GM23338 (cell line): Measurements from ENCODE around the gene BIRC3. TPM values are rescaled to one million over a fixed set of nuclear protein-coding genes. Genes with fewer than 3 reads are reported as not detected.
A peak's percentile ranks its signal among the peaks of the same experiment; 100 is the strongest.

Source experiments
- ATAC-seq: fragments of 200-7000 bp; cut with Tn5 transposase; 3 replicates; pipeline ENCODE4 v1.9.1; 2020
- DNase-seq: peaks from one replicate; pipeline ENCODE4 v3.0.0-alpha.2; 2015; ENCODE audit warnings: low spot score
- H2AFZ ChIP-seq: fragments of 200-600 bp; sonication (generic); 2 replicates; pipeline ENCODE4 v1.8.0; 2016; ENCODE audit warnings: antibody characterized with exemption, mild to moderate bottlenecking, moderate library complexity
- H3F3A ChIP-seq: fragments of 200-600 bp; sonication (generic); replicated peaks from 2 replicates; pipeline ENCODE4 v1.8.0; 2017; ENCODE audit warnings: antibody characterized with exemption, mixed run types, low read depth
- H3K27ac ChIP-seq: fragments of 200-600 bp; sonication (generic); 2 replicates; pipeline ENCODE4 v1.6.1; 2016; ENCODE audit warnings: low read depth
- H3K27me3 ChIP-seq: fragments of 200-600 bp; sonication (generic); 2 replicates; pipeline ENCODE4 v1.8.0; 2016; ENCODE audit warnings: mild to moderate bottlenecking, mixed run types, moderate library complexity; ENCODE audit not compliant: insufficient read depth
- H3K36me3 ChIP-seq: fragments of 200-600 bp; sonication (generic); 2 replicates; pipeline ENCODE4 v1.8.0; 2016; ENCODE audit warnings: mild to moderate bottlenecking; ENCODE audit not compliant: insufficient read depth
- H3K4me1 ChIP-seq: fragments of 200-600 bp; sonication (generic); 2 replicates; pipeline ENCODE4 v1.8.0; 2016; ENCODE audit warnings: mild to moderate bottlenecking, moderate library complexity; ENCODE audit not compliant: insufficient read depth
- H3K4me2 ChIP-seq: fragments of 200-600 bp; sonication (generic); 2 replicates; pipeline ENCODE4 v1.7.1; 2017; ENCODE audit warnings: mixed run types
- H3K4me3 ChIP-seq: fragments of 200-600 bp; sonication (generic); 2 replicates; pipeline ENCODE4 v1.6.1; 2016; ENCODE audit warnings: mixed run types
- H3K79me2 ChIP-seq: fragments of 200-600 bp; sonication (generic); replicated peaks from 2 replicates; pipeline ENCODE4 v1.8.0; 2017; ENCODE audit warnings: mild to moderate bottlenecking; ENCODE audit not compliant: insufficient read depth
- H3K9me2 ChIP-seq: fragments of 200-600 bp; sonication (generic); 2 replicates; pipeline ENCODE4 v1.8.0; 2017; ENCODE audit not compliant: insufficient read depth
- H4K20me1 ChIP-seq: fragments of 200-600 bp; sonication (generic); replicated peaks from 2 replicates; pipeline ENCODE4 v1.8.0; 2017; ENCODE audit warnings: mild to moderate bottlenecking; ENCODE audit not compliant: insufficient read depth
- H3K27ac Mint-ChIP-seq: 2 replicates; pipeline ENCODE4 v1.8.0; 2020; ENCODE audit warnings: inconsistent platforms, mild to moderate bottlenecking, moderate library complexity, mixed read lengths
- H3K27me3 Mint-ChIP-seq: 3 replicates; pipeline ENCODE4 v1.8.0; 2022; ENCODE audit warnings: low read depth, mild to moderate bottlenecking, moderate library complexity, mixed read lengths, inconsistent platforms; ENCODE audit not compliant: insufficient read depth, poor library complexity
- H3K36me3 Mint-ChIP-seq: 3 replicates; pipeline ENCODE4 v1.8.0; 2021; ENCODE audit warnings: low read depth, mild to moderate bottlenecking, inconsistent platforms, moderate library complexity, mixed read lengths
- H3K4me1 Mint-ChIP-seq: 3 replicates; pipeline ENCODE4 v1.8.0; 2020; ENCODE audit warnings: mild to moderate bottlenecking, inconsistent platforms, mixed read lengths
- H3K4me3 Mint-ChIP-seq: 3 replicates; pipeline ENCODE4 v1.8.0; 2021; ENCODE audit warnings: moderate library complexity, mild to moderate bottlenecking, inconsistent platforms, mixed read lengths
- H3K9me3 Mint-ChIP-seq: 3 replicates; pipeline ENCODE4 v1.8.0; 2020; ENCODE audit warnings: moderate library complexity, mild to moderate bottlenecking, inconsistent platforms, mixed read lengths
- EZH2 ChIP-seq: fragments of 200-600 bp; sonication (generic); IDR thresholded peaks from one replicate; pipeline ENCODE4 v1.8.0; 2017; ENCODE audit warnings: antibody characterized with exemption, mild to moderate bottlenecking, low read depth; ENCODE audit not compliant: unreplicated experiment
- JUNB ChIP-seq: IDR thresholded peaks from one replicate; pipeline ENCODE4 v1.6.1; 2016; ENCODE audit warnings: antibody characterized with exemption; ENCODE audit not compliant: unreplicated experiment
- POLR2AphosphoS5 ChIP-seq: IDR thresholded peaks from 2 replicates; pipeline ENCODE4 v1.6.1; 2016; ENCODE audit warnings: antibody characterized with exemption, low read depth
- STAT1 ChIP-seq: IDR thresholded peaks from one replicate; pipeline ENCODE4 v1.6.1; 2016; ENCODE audit warnings: antibody characterized with exemption; ENCODE audit not compliant: unreplicated experiment
- ZNF331 ChIP-seq: fragments of 250-450 bp; sonication (Bioruptor Pico); IDR thresholded peaks from 2 replicates; pipeline ENCODE4 v1.5.0; 2020; ENCODE audit warnings: low read depth, mild to moderate bottlenecking, moderate library complexity
- polyA plus RNA-seq: library from polyadenylated mRNA; unstranded; fragments of >200 nt; fragmentation: Nextera tagmentation; extraction: Ambion mirVana; gene quantifications from 2 replicates; pipeline ENCODE4 v1.2.1, GENCODE V29; 2016
- total RNA-seq: library from RNA; depleted of rRNA; stranded (reverse); fragments of >200 nt; shearing (Covaris generic); gene quantifications from 2 replicates; pipeline ENCODE4 v1.2.3, GENCODE V29; 2014
- TF ChIP-seq, protein P1 (sequence below): fragments of 250-450 bp; sonication (Bioruptor Pico); IDR thresholded peaks from 2 replicates; pipeline ENCODE4 v1.5.0; 2020; ENCODE audit warnings: mild to moderate bottlenecking, moderate library complexity
- TF ChIP-seq, protein P2 (sequence below): IDR thresholded peaks from 2 replicates; pipeline ENCODE4 v1.6.1; 2016; ENCODE audit warnings: antibody characterized with exemption
- TF ChIP-seq, protein P3 (sequence below), 2 experiments: fragments of 200-600 bp in 1 of 2; sonication (generic) in 1 of 2; conservative IDR thresholded peaks; 2 replicates each; pipeline versions ENCODE4 v1.5.1 to v1.6.1; 2016 to 2017; ENCODE audit warnings: antibody characterized with exemption in 2 of 2, low read depth in 2 of 2, mild to moderate bottlenecking in 2 of 2, moderate library complexity in 1 of 2

The BIRC3 gene
- total and polyA plus RNA-seq, 2 experiments from 2014 or later = 0.03 TPM; not detected in 1

DNA sequence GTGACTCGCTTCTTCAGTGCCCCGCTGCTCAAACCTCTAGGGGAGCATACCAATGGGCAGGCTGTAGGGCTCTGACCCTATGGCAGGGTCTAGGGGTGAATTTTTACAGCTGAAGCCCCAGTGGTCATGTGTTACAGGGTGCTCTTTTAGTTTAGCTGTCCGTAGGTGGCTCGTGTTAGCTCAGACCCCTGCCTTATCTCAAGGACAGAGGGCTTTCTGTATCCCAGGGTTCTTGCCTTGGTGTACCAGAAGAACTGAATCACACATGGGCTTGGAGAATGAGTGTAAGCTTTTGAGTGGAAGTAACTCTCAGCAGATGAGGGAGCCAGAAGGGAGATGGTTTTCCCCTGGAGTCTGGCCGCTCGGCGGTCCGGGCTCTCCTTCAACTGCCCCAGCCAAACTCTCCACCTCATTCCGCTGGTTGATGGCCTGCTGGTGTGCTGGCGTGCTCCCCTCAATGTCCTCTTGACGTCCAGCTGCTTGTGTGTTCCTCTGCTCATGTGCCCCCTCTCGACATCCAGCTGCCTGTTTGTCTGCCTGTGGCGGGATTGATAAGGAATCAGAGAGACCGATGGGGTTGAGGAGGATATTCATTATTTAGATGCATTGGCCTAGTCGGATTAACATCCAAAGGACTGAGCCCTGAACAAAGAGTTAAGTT is 67.3 kb downstream of the BIRC3 start:
- H3K27ac Mint-ChIP-seq = no peak overlapping the region
- no peak overlapping the region for H3K27ac ChIP-seq
- H3K4me3 Mint-ChIP-seq = no peak overlapping the region

DNA sequence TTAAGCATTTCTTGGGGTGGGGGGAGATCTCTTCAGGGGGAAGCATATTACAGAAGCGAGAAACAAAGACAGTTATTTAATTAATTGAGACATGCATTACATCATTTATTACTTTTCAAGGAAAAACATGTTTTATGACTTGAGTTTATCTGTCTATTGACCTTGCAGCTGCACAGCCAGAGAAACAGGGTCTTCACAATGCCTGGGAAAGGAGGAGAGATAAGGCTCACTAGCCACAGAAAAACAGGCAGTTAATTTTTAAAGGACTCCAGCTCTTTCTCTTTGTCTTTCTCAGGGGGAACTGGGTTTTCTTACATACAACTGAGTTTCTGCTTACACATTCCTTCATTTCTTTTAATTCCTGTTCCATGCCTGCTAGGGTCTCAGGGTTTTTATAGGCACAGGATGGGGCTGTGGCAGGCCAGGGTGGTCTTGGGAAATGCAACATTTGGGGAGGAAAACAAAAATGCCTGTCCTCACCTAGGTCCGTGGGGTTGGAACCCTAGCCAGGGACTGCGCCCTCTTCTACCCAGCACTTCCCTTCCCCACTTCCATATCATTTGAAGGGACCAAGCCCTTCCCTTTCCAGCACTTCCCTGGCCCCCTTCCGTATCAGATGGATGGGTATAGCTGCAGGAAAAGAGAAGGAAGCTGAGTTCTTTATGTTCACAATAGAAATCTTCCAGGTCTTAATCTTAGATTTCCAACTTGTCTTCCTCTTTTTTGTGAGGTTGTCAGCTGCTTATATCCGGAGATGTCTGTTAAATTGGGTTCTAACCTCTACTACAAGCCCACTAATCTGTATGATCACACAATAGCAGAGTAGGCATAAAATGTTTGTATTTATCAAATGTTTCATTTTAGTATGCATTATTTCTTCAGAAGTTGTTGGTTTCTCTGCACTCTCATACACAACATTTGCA is 68.1 kb downstream of the BIRC3 start:
- no peak overlapping the region for H3K4me3 Mint-ChIP-seq
- H3K36me3 ChIP-seq = no peaks in the 10 kb centered on the region
- H3K36me3 Mint-ChIP-seq = peaks cover 7% of the 10 kb centered on the region; the same call in 2 of the 3 replicates
- TF ChIP-seq EZH2 (no peak), STAT1 (no peak), ZNF331 (CRISPR knock-in tag) (no peak), POLR2AphosphoS5 (no peak), JUNB (no peak)
- TF ChIP-seq, protein P1, sequence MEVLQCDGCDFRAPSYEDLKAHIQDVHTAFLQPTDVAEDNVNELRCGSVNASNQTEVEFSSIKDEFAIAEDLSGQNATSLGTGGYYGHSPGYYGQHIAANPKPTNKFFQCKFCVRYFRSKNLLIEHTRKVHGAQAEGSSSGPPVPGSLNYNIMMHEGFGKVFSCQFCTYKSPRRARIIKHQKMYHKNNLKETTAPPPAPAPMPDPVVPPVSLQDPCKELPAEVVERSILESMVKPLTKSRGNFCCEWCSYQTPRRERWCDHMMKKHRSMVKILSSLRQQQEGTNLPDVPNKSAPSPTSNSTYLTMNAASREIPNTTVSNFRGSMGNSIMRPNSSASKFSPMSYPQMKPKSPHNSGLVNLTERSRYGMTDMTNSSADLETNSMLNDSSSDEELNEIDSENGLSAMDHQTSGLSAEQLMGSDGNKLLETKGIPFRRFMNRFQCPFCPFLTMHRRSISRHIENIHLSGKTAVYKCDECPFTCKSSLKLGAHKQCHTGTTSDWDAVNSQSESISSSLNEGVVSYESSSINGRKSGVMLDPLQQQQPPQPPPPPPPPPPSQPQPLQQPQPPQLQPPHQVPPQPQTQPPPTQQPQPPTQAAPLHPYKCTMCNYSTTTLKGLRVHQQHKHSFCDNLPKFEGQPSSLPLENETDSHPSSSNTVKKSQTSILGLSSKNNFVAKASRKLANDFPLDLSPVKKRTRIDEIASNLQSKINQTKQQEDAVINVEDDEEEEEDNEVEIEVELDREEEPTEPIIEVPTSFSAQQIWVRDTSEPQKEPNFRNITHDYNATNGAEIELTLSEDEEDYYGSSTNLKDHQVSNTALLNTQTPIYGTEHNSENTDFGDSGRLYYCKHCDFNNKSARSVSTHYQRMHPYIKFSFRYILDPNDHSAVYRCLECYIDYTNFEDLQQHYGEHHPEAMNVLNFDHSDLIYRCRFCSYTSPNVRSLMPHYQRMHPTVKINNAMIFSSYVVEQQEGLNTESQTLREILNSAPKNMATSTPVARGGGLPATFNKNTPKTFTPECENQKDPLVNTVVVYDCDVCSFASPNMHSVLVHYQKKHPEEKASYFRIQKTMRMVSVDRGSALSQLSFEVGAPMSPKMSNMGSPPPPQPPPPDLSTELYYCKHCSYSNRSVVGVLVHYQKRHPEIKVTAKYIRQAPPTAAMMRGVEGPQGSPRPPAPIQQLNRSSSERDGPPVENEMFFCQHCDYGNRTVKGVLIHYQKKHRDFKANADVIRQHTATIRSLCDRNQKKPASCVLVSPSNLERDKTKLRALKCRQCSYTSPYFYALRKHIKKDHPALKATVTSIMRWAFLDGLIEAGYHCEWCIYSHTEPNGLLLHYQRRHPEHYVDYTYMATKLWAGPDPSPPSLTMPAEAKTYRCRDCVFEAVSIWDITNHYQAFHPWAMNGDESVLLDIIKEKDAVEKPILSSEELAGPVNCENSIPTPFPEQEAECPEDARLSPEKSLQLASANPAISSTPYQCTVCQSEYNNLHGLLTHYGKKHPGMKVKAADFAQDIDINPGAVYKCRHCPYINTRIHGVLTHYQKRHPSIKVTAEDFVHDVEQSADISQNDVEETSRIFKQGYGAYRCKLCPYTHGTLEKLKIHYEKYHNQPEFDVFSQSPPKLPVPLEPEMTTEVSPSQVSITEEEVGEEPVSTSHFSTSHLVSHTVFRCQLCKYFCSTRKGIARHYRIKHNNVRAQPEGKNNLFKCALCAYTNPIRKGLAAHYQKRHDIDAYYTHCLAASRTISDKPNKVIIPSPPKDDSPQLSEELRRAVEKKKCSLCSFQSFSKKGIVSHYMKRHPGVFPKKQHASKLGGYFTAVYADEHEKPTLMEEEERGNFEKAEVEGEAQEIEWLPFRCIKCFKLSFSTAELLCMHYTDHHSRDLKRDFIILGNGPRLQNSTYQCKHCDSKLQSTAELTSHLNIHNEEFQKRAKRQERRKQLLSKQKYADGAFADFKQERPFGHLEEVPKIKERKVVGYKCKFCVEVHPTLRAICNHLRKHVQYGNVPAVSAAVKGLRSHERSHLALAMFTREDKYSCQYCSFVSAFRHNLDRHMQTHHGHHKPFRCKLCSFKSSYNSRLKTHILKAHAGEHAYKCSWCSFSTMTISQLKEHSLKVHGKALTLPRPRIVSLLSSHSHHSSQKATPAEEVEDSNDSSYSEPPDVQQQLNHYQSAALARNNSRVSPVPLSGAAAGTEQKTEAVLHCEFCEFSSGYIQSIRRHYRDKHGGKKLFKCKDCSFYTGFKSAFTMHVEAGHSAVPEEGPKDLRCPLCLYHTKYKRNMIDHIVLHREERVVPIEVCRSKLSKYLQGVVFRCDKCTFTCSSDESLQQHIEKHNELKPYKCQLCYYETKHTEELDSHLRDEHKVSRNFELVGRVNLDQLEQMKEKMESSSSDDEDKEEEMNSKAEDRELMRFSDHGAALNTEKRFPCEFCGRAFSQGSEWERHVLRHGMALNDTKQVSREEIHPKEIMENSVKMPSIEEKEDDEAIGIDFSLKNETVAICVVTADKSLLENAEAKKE (CRISPR knock-in tag) = no peak

More for the DNA sequence above, 67.3 kb downstream of the BIRC3 start:
- H3K36me3 ChIP-seq = no peaks in the 10 kb centered on the region
- no peaks in the 10 kb centered on the region for H3K79me2 ChIP-seq
- H3K27me3 ChIP-seq = no peaks in the 10 kb centered on the region
- TF ChIP-seq, protein P2, sequence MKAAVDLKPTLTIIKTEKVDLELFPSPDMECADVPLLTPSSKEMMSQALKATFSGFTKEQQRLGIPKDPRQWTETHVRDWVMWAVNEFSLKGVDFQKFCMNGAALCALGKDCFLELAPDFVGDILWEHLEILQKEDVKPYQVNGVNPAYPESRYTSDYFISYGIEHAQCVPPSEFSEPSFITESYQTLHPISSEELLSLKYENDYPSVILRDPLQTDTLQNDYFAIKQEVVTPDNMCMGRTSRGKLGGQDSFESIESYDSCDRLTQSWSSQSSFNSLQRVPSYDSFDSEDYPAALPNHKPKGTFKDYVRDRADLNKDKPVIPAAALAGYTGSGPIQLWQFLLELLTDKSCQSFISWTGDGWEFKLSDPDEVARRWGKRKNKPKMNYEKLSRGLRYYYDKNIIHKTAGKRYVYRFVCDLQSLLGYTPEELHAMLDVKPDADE = no peak
- TF ChIP-seq, protein P3, sequence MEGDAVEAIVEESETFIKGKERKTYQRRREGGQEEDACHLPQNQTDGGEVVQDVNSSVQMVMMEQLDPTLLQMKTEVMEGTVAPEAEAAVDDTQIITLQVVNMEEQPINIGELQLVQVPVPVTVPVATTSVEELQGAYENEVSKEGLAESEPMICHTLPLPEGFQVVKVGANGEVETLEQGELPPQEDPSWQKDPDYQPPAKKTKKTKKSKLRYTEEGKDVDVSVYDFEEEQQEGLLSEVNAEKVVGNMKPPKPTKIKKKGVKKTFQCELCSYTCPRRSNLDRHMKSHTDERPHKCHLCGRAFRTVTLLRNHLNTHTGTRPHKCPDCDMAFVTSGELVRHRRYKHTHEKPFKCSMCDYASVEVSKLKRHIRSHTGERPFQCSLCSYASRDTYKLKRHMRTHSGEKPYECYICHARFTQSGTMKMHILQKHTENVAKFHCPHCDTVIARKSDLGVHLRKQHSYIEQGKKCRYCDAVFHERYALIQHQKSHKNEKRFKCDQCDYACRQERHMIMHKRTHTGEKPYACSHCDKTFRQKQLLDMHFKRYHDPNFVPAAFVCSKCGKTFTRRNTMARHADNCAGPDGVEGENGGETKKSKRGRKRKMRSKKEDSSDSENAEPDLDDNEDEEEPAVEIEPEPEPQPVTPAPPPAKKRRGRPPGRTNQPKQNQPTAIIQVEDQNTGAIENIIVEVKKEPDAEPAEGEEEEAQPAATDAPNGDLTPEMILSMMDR (conservative IDR thresholded peaks at IDR 0.05; ENCODE audit: low read depth in 2 of 2) = no peak
- H3K4me2 ChIP-seq = no peak overlapping the region
- Mint-ChIP-seq H3K27me3 (peaks cover 5% of the 10 kb centered on the region), H3K9me3 (no peaks in the 10 kb centered on the region), H3K36me3 (peaks cover 12% of the 10 kb centered on the region; the same call in 2 of the 3 replicates), H3K4me1 (peaks cover 18% of the 10 kb centered on the region)
- no peak for DNase-seq
- ATAC-seq = peak; percentile 67
- H3K4me1 ChIP-seq = no peaks in the 10 kb centered on the region
- no peak overlapping the region for H2AFZ ChIP-seq
- H4K20me1 ChIP-seq = no peaks in the 10 kb centered on the region
- H3K9me2 ChIP-seq = no peaks in the 10 kb centered on the region
- H3F3A ChIP-seq = no peaks in the 10 kb centered on the region
- H3K4me3 ChIP-seq = no peak overlapping the region

More for the DNA sequence above, 68.1 kb downstream of the BIRC3 start:
- Mint-ChIP-seq H3K9me3 (no peaks in the 10 kb centered on the region), H3K27ac (no peak overlapping the region), H3K4me1 (peaks cover 18% of the 10 kb centered on the region), H3K27me3 (peaks cover 5% of the 10 kb centered on the region)
- Histone ChIP-seq H3K9me2 (no peaks in the 10 kb centered on the region), H2AFZ (no peak overlapping the region), H3K79me2 (no peaks in the 10 kb centered on the region), H3K27ac (no peak overlapping the region), H3K4me1 (no peaks in the 10 kb centered on the region), H3K27me3 (no peaks in the 10 kb centered on the region), H3K4me2 (no peak overlapping the region), H3F3A (no peaks in the 10 kb centered on the region), H4K20me1 (no peaks in the 10 kb centered on the region), H3K4me3 (no peak overlapping the region)
- DNase-seq (no peak), ATAC-seq (no peak)
